ENCODE results near the gene FOXO1. TPM values are rescaled to one million over a fixed set of nuclear protein-coding genes. Genes with fewer than 3 reads are reported as not detected.

Gene FOXO1
- total RNA-seq, 1 donor from 2014 or later = 65.8 TPM

GRCh38 chr13:40564342-40565001 is 102.0 kb downstream of the FOXO1 start:
- Mint-ChIP-seq H3K36me3 (ENCODE audit: low read depth, unreplicated experiment) (peaks cover 18% of the 10 kb centered on the region), H3K4me1 (ENCODE audit: unreplicated experiment) (peaks cover 77% of the 10 kb centered on the region), H3K4me3 (ENCODE audit: unreplicated experiment) (peak overlapping the region; percentile 43), H3K27ac (ENCODE audit: unreplicated experiment) (peak overlapping the region; percentile 92), H3K9me3 (ENCODE audit: unreplicated experiment) (no peaks in the 10 kb centered on the region), H3K27me3 (ENCODE audit: unreplicated experiment) (peaks cover 17% of the 10 kb centered on the region)
- no peak for DNase-seq (ENCODE audit: low spot score)
- no peak for TF ChIP-seq CTCF (IDR thresholded peaks at IDR 0.05; ENCODE audit: unreplicated experiment)

- Mint-ChIP-seq H3K4me3 (ENCODE audit: unreplicated experiment) (peak overlapping the region; percentile 43), H3K4me1 (ENCODE audit: unreplicated experiment) (peaks cover 77% of the 10 kb centered on the region)
These were observed 102.9 kb downstream of the FOXO1 start for GRCh38 chr13:40563350-40564125.

GRCh38 chr13:40562975-40563349 is 103.5 kb downstream of the FOXO1 start:
- Mint-ChIP-seq H3K9me3 (ENCODE audit: unreplicated experiment) (no peaks in the 10 kb centered on the region), H3K4me1 (ENCODE audit: unreplicated experiment) (peaks cover 78% of the 10 kb centered on the region), H3K4me3 (ENCODE audit: unreplicated experiment) (no peak overlapping the region), H3K36me3 (ENCODE audit: low read depth, unreplicated experiment) (peaks cover 27% of the 10 kb centered on the region), H3K27ac (ENCODE audit: unreplicated experiment) (no peak overlapping the region), H3K27me3 (ENCODE audit: unreplicated experiment) (peaks cover 17% of the 10 kb centered on the region)
- no peak for DNase-seq (ENCODE audit: low spot score)
- no peak for TF ChIP-seq CTCF (IDR thresholded peaks at IDR 0.05; ENCODE audit: unreplicated experiment)

More at GRCh38 chr13:40563350-40564125, 102.9 kb downstream of the FOXO1 start:
- no peak for DNase-seq (ENCODE audit: low spot score)
- H3K36me3 Mint-ChIP-seq (ENCODE audit: low read depth, unreplicated experiment) = peaks cover 25% of the 10 kb centered on the region
- TF ChIP-seq CTCF (IDR thresholded peaks at IDR 0.05; ENCODE audit: unreplicated experiment) = no peak
- no peaks in the 10 kb centered on the region for H3K9me3 Mint-ChIP-seq (ENCODE audit: unreplicated experiment)
- peak overlapping the region; percentile 92 for H3K27ac Mint-ChIP-seq (ENCODE audit: unreplicated experiment)
- peaks cover 17% of the 10 kb centered on the region for H3K27me3 Mint-ChIP-seq (ENCODE audit: unreplicated experiment)

- Mint-ChIP-seq H3K4me1 (ENCODE audit: unreplicated experiment) (peaks cover 76% of the 10 kb centered on the region), H3K36me3 (ENCODE audit: low read depth, unreplicated experiment) (peaks cover 33% of the 10 kb centered on the region)
These were observed 106.5 kb downstream of the FOXO1 start for GRCh38 chr13:40559915-40560314.

More at GRCh38 chr13:40559915-40560314, 106.5 kb downstream of the FOXO1 start:
- H3K4me3 Mint-ChIP-seq (ENCODE audit: unreplicated experiment) = peak overlapping the region; percentile 37
- TF ChIP-seq CTCF (IDR thresholded peaks at IDR 0.05; ENCODE audit: unreplicated experiment) = no peak
- H3K27me3 Mint-ChIP-seq (ENCODE audit: unreplicated experiment) = peaks cover 17% of the 10 kb centered on the region
- no peak for DNase-seq (ENCODE audit: low spot score)
- H3K9me3 Mint-ChIP-seq (ENCODE audit: unreplicated experiment) = no peaks in the 10 kb centered on the region
- peak overlapping the region; percentile 32 for H3K27ac Mint-ChIP-seq (ENCODE audit: unreplicated experiment)
